ENCODE measurements around the gene SLC9A1.

SLC9A1 gene

GRCh38 chr1:27162090-27162489 lies 7.2 kb upstream of the SLC9A1 start:
- H3K4me1 Mint-ChIP-seq (ENCODE audit: low read depth in 2 of 2): no peaks in the 10 kb centered on the region
- H3K27me3 Mint-ChIP-seq: no peaks in the 10 kb centered on the region
- no peak for ATAC-seq (replicated peaks)
- no peak overlapping the region for H3K27ac Mint-ChIP-seq
- peaks cover 5% of the 10 kb centered on the region for H3K36me3 Mint-ChIP-seq (ENCODE audit: insufficient read depth)
- DNase-seq: no peak
- H3K9me3 Mint-ChIP-seq: no peaks in the 10 kb centered on the region
- H3K4me3 Mint-ChIP-seq: no peak overlapping the region

- no peak for DNase-seq
- no peaks in the 10 kb centered on the region for H3K9me3 Mint-ChIP-seq
- no peaks in the 10 kb centered on the region for H3K4me1 Mint-ChIP-seq (ENCODE audit: low read depth in 2 of 2)
- H3K27ac Mint-ChIP-seq: no peak overlapping the region
- peak; percentile 39 for ATAC-seq (replicated peaks)
- no peaks in the 10 kb centered on the region for H3K27me3 Mint-ChIP-seq
- H3K36me3 Mint-ChIP-seq (ENCODE audit: insufficient read depth): peaks cover 5% of the 10 kb centered on the region
- no peak overlapping the region for H3K4me3 Mint-ChIP-seq
Observed at GRCh38 chr1:27161594-27161993, 6.7 kb upstream of the SLC9A1 start.

- peak overlapping the region in 1 of 2 donors; percentile 80 for H3K27ac Mint-ChIP-seq
- H3K4me1 Mint-ChIP-seq (ENCODE audit: low read depth in 2 of 2): peaks cover 27 to 28% of the 10 kb centered on the region in 2 donors
- H3K4me3 Mint-ChIP-seq: no peak overlapping the region
- no peak for ATAC-seq (replicated peaks)
- H3K9me3 Mint-ChIP-seq: no peaks in the 10 kb centered on the region
- no peaks in the 10 kb centered on the region for H3K27me3 Mint-ChIP-seq
- peaks cover 25% of the 10 kb centered on the region for H3K36me3 Mint-ChIP-seq (ENCODE audit: insufficient read depth)
- no peak for DNase-seq
Observed at GRCh38 chr1:27157194-27157593, 2.3 kb upstream of the SLC9A1 start.

GRCh38 chr1:27154469-27154990 lies 395 bp downstream of the SLC9A1 start:
- Mint-ChIP-seq H3K4me1 (ENCODE audit: low read depth in 2 of 2) (peaks cover 45 to 48% of the 10 kb centered on the region in 2 donors), H3K9me3 (no peaks in the 10 kb centered on the region), H3K4me3 (peak overlapping the region; percentile 89 to 90), H3K27ac (peak overlapping the region; percentile 97 to 100), H3K27me3 (no peaks in the 10 kb centered on the region), H3K36me3 (ENCODE audit: insufficient read depth) (peaks cover 20% of the 10 kb centered on the region)
- ATAC-seq (replicated peaks) (no peak), DNase-seq (peak in 1 of 3 experiments; percentile 2)

GRCh38 chr1:27153927-27154358 lies 982 bp downstream of the SLC9A1 start:
- DNase-seq (no peak), ATAC-seq (replicated peaks) (no peak)
- Mint-ChIP-seq H3K9me3 (no peaks in the 10 kb centered on the region), H3K4me1 (ENCODE audit: low read depth in 2 of 2) (peaks cover 51 to 53% of the 10 kb centered on the region in 2 donors), H3K27me3 (no peaks in the 10 kb centered on the region), H3K36me3 (ENCODE audit: insufficient read depth) (peaks cover 20% of the 10 kb centered on the region), H3K27ac (peak overlapping the region; percentile 97 to 100), H3K4me3 (peak overlapping the region; percentile 89 to 90)

- DNase-seq: no peak
- H3K4me1 Mint-ChIP-seq (ENCODE audit: low read depth in 2 of 2): peaks cover 55 to 58% of the 10 kb centered on the region in 2 donors
- peak overlapping the region; percentile 97 to 100 for H3K27ac Mint-ChIP-seq
- H3K36me3 Mint-ChIP-seq (ENCODE audit: insufficient read depth): peaks cover 20% of the 10 kb centered on the region
- no peak for ATAC-seq (replicated peaks)
- peak overlapping the region; percentile 89 to 90 for H3K4me3 Mint-ChIP-seq
- H3K27me3 Mint-ChIP-seq: no peaks in the 10 kb centered on the region
- no peaks in the 10 kb centered on the region for H3K9me3 Mint-ChIP-seq
Observed at GRCh38 chr1:27153549-27153886, 1.4 kb downstream of the SLC9A1 start.

- no peak for ATAC-seq (replicated peaks)
- peaks cover 61 to 62% of the 10 kb centered on the region in 2 donors for H3K4me1 Mint-ChIP-seq (ENCODE audit: low read depth in 2 of 2)
Observed at GRCh38 chr1:27152829-27153548, 1.9 kb downstream of the SLC9A1 start.

GRCh38 chr1:27152004-27152828 lies 2.7 kb downstream of the SLC9A1 start:
- Mint-ChIP-seq H3K4me3 (peak overlapping the region; percentile 89 to 90), H3K27me3 (no peaks in the 10 kb centered on the region), H3K36me3 (ENCODE audit: insufficient read depth) (peaks cover 20% of the 10 kb centered on the region), H3K4me1 (ENCODE audit: low read depth in 2 of 2) (peaks cover 61 to 62% of the 10 kb centered on the region in 2 donors), H3K27ac (peak overlapping the region; percentile 52 to 97), H3K9me3 (no peaks in the 10 kb centered on the region)
- no peak for ATAC-seq (replicated peaks)
- DNase-seq: no peak

More at GRCh38 chr1:27152829-27153548, 1.9 kb downstream of the SLC9A1 start:
- H3K27ac Mint-ChIP-seq: peak overlapping the region; percentile 97 to 100
- no peaks in the 10 kb centered on the region for H3K27me3 Mint-ChIP-seq
- no peaks in the 10 kb centered on the region for H3K9me3 Mint-ChIP-seq
- peaks cover 20% of the 10 kb centered on the region for H3K36me3 Mint-ChIP-seq (ENCODE audit: insufficient read depth)
- H3K4me3 Mint-ChIP-seq: peak overlapping the region; percentile 89 to 90
- DNase-seq: no peak

- no peak for ATAC-seq (replicated peaks)
- DNase-seq: no peak
- no peak overlapping the region for H3K27ac Mint-ChIP-seq
Observed at GRCh38 chr1:27150641-27151040, 4.3 kb downstream of the SLC9A1 start.

GRCh38 chr1:27150183-27150582 lies 4.7 kb downstream of the SLC9A1 start:
- Mint-ChIP-seq H3K36me3 (ENCODE audit: insufficient read depth) (peaks cover 23% of the 10 kb centered on the region), H3K4me3 (no peak overlapping the region), H3K4me1 (ENCODE audit: low read depth in 2 of 2) (peaks cover 58 to 64% of the 10 kb centered on the region in 2 donors), H3K9me3 (no peaks in the 10 kb centered on the region), H3K27ac (peak overlapping the region; percentile 30 to 78), H3K27me3 (no peaks in the 10 kb centered on the region)
- no peak for ATAC-seq (replicated peaks)
- DNase-seq: no peak

More at GRCh38 chr1:27150641-27151040, 4.3 kb downstream of the SLC9A1 start:
- Mint-ChIP-seq H3K27me3 (no peaks in the 10 kb centered on the region), H3K9me3 (no peaks in the 10 kb centered on the region), H3K36me3 (ENCODE audit: insufficient read depth) (peaks cover 25% of the 10 kb centered on the region), H3K4me1 (ENCODE audit: low read depth in 2 of 2) (peaks cover 61 to 65% of the 10 kb centered on the region in 2 donors), H3K4me3 (no peak overlapping the region)

GRCh38 chr1:27149762-27150113 lies 5.2 kb downstream of the SLC9A1 start:
- Mint-ChIP-seq H3K27ac (peak overlapping the region; percentile 30 to 78), H3K4me1 (ENCODE audit: low read depth in 2 of 2) (peaks cover 58 to 64% of the 10 kb centered on the region in 2 donors), H3K4me3 (no peak overlapping the region), H3K36me3 (ENCODE audit: insufficient read depth) (peaks cover 19% of the 10 kb centered on the region), H3K27me3 (no peaks in the 10 kb centered on the region), H3K9me3 (no peaks in the 10 kb centered on the region)
- DNase-seq (no peak), ATAC-seq (replicated peaks) (no peak)

GRCh38 chr1:27149084-27149761 lies 5.7 kb downstream of the SLC9A1 start:
- no peaks in the 10 kb centered on the region for H3K9me3 Mint-ChIP-seq
- no peak overlapping the region for H3K4me3 Mint-ChIP-seq
- ATAC-seq (replicated peaks) (no peak), DNase-seq (no peak)
- peaks cover 14% of the 10 kb centered on the region for H3K36me3 Mint-ChIP-seq (ENCODE audit: insufficient read depth)
- peaks cover 54 to 60% of the 10 kb centered on the region in 2 donors for H3K4me1 Mint-ChIP-seq (ENCODE audit: low read depth in 2 of 2)
- H3K27me3 Mint-ChIP-seq: no peaks in the 10 kb centered on the region
- H3K27ac Mint-ChIP-seq: peak overlapping the region; percentile 23 to 78

- ATAC-seq (replicated peaks): no peak
- H3K4me3 Mint-ChIP-seq: no peak overlapping the region
- H3K36me3 Mint-ChIP-seq (ENCODE audit: insufficient read depth): peaks cover 11% of the 10 kb centered on the region
Observed at GRCh38 chr1:27148591-27148990, 6.3 kb downstream of the SLC9A1 start.

More at GRCh38 chr1:27148591-27148990, 6.3 kb downstream of the SLC9A1 start:
- H3K27me3 Mint-ChIP-seq: no peaks in the 10 kb centered on the region
- DNase-seq: no peak
- H3K27ac Mint-ChIP-seq: peak overlapping the region; percentile 23 to 78
- no peaks in the 10 kb centered on the region for H3K9me3 Mint-ChIP-seq
- H3K4me1 Mint-ChIP-seq (ENCODE audit: low read depth in 2 of 2): peaks cover 47 to 54% of the 10 kb centered on the region in 2 donors
